Progenitor cell of endocrine pancreas (in vitro differentiated cells): ENCODE results near the gene GALNT2. TPM values are rescaled to one million over a fixed set of nuclear protein-coding genes. Genes with fewer than 3 reads are reported as not detected.

Experiments used
- DNase-seq: peaks from one replicate; pipeline ENCODE4 v3.0.0; 2021; ENCODE audit warnings: low spot score; ENCODE audit not compliant: unreplicated experiment
- H3K27ac Mint-ChIP-seq: 2 replicates; pipeline ENCODE4 v1.8.0; 2021; ENCODE audit warnings: mild to moderate bottlenecking, moderate library complexity, mixed read lengths
- H3K27me3 Mint-ChIP-seq: 2 replicates; pipeline ENCODE4 v1.8.0; 2021; ENCODE audit warnings: mixed read lengths
- H3K36me3 Mint-ChIP-seq: 2 replicates; pipeline ENCODE4 v1.8.0; 2022; ENCODE audit warnings: mixed read lengths; ENCODE audit not compliant: insufficient read depth
- H3K4me1 Mint-ChIP-seq: 2 replicates; pipeline ENCODE4 v1.8.0; 2021; ENCODE audit warnings: low read depth, mixed read lengths
- H3K4me3 Mint-ChIP-seq: 2 replicates; pipeline ENCODE4 v1.8.0; 2021; ENCODE audit warnings: low read depth, mild to moderate bottlenecking, moderate library complexity, mixed read lengths
- H3K9me3 Mint-ChIP-seq: 2 replicates; pipeline ENCODE4 v1.8.0; 2021; ENCODE audit warnings: low read depth, mixed read lengths
- total RNA-seq: library from RNA; stranded (reverse); gene quantifications from 2 replicates; pipeline ENCODE4 v1.2.1, GENCODE V29; 2021
- TF ChIP-seq, protein P1 (sequence below): fragments of 200-600 bp; sonication (generic); IDR thresholded peaks from one replicate; pipeline ENCODE4 v1.5.0; 2021; ENCODE audit warnings: antibody characterized with exemption, mild to moderate bottlenecking; ENCODE audit not compliant: unreplicated experiment

GALNT2 gene
- total RNA-seq, 1 donor from 2014 or later, result 95.2 TPM

DNA sequence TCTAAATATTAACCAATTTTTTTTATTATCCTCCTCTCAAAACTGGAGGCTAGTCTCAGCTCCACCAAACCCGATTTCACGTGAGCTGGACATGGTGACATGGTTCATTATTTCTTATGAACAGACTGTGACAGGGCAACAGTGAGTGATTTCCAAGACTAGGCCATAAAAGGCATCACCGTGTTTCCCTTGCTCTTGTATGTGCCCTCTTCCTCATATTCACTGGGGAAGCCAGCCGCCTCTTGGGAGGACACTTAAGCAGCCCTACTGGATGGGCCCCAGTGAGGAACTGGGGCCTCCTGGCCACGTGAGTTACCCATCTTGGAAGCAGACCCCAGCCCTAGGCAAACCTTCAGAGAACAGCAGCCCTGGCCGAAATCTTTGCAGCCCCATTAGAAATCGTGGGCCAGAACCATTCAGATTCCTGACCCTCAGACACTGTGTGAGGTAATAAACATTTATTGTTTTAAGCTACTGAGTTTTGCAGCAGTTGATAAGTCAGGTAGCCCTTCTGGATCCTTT is 105.0 kb downstream of the GALNT2 start:
- Mint-ChIP-seq H3K27ac (no peak overlapping the region), H3K4me1 (peaks cover 10% of the 10 kb centered on the region), H3K4me3 (no peak overlapping the region), H3K36me3 (peaks cover 2% of the 10 kb centered on the region), H3K9me3 (peaks cover 3% of the 10 kb centered on the region), H3K27me3 (no peaks in the 10 kb centered on the region)
- TF ChIP-seq, protein P1, sequence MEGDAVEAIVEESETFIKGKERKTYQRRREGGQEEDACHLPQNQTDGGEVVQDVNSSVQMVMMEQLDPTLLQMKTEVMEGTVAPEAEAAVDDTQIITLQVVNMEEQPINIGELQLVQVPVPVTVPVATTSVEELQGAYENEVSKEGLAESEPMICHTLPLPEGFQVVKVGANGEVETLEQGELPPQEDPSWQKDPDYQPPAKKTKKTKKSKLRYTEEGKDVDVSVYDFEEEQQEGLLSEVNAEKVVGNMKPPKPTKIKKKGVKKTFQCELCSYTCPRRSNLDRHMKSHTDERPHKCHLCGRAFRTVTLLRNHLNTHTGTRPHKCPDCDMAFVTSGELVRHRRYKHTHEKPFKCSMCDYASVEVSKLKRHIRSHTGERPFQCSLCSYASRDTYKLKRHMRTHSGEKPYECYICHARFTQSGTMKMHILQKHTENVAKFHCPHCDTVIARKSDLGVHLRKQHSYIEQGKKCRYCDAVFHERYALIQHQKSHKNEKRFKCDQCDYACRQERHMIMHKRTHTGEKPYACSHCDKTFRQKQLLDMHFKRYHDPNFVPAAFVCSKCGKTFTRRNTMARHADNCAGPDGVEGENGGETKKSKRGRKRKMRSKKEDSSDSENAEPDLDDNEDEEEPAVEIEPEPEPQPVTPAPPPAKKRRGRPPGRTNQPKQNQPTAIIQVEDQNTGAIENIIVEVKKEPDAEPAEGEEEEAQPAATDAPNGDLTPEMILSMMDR, result no peak
- DNase-seq, result no peak

DNA sequence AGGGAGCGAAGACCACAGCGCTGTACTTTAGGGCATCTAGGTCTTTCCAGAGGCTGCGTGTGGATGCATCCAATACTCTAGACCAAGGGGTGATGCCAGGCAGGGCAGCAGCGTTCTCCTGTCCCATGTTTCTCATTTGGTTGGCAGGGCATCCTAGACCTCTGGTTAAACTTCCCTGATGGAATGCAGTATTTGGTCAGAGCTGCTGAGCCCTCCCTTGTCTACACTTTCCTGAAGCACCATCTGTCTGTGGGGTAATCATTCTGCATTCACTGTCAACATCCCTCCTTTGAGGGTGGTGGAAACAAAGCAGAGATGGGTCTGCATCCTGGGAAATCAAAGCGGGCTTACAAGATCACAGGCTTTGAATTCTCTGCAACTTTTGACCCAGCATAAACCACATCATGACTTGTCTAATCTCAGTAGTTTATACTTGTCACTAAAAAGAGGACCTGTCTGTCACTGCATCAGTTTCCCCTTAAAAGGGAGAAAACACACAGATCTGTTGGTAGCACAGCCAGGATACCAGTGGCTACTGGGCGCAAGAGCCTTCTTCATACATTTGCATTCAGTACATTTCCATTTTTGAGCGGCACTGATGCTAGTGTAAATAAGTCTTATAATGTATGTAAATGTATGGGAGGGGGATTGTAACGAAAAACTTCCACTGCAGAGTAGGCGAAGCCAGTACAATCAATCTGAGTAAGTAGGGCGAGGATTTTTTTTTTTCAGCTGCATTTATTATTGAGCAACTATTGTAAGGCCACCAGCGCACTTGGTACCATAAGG is 106.3 kb downstream of the GALNT2 start:
- Mint-ChIP-seq H3K27me3 (no peaks in the 10 kb centered on the region), H3K36me3 (peaks cover 2% of the 10 kb centered on the region), H3K27ac (no peak overlapping the region), H3K9me3 (no peaks in the 10 kb centered on the region), H3K4me3 (no peak overlapping the region), H3K4me1 (peaks cover 10% of the 10 kb centered on the region)
- no peak for DNase-seq
- TF ChIP-seq, protein P1, result no peak

GRCh38 chr1:230174041-230174440 is 107.0 kb downstream of the GALNT2 start:
- H3K4me1 Mint-ChIP-seq, result peaks cover 10% of the 10 kb centered on the region
- H3K9me3 Mint-ChIP-seq, result no peaks in the 10 kb centered on the region
- TF ChIP-seq, protein P1, result no peak
- no peak for DNase-seq
- H3K36me3 Mint-ChIP-seq, result peaks cover 6% of the 10 kb centered on the region
- no peaks in the 10 kb centered on the region for H3K27me3 Mint-ChIP-seq
- no peak overlapping the region for H3K27ac Mint-ChIP-seq
- H3K4me3 Mint-ChIP-seq, result no peak overlapping the region

DNA sequence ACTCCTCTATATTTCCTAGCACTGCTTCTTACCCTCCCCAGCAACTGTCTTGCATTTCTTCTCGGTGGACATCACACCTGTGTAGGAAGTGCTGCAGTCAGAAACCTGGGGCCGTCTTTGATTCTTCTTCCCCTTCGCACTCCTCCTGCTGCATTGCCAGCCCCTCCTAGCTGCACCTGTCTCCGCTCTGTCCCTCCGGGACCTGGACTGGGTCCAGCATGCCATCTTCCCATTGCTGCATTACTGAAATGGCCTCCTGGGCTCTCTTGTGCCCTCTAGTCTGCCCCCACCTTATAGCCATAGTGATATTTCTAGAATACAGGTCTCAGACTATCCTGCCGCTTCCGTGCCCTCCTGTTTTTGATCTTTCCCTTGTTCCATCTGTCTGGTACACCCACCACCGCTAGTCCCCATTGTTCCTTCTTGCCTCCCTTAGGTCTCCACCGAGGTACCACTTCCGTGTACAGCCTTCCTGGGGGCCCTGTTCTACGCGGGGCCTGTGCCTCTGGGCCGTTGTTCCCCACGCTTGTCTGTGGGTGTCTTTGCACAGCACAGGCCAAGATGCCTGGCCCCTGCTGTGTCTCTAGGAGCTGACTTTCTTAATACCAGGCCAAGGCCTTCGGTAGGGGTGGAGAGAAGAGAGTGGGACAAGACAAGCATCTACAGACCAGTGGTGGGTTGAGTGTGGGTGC is 107.6 kb downstream of the GALNT2 start:
- H3K36me3 Mint-ChIP-seq, result peaks cover 11% of the 10 kb centered on the region
- TF ChIP-seq, protein P1, result no peak
- no peak for DNase-seq
- no peak overlapping the region for H3K4me3 Mint-ChIP-seq
- no peak overlapping the region for H3K27ac Mint-ChIP-seq
- H3K27me3 Mint-ChIP-seq, result no peaks in the 10 kb centered on the region
- H3K4me1 Mint-ChIP-seq, result peaks cover 10% of the 10 kb centered on the region
- no peaks in the 10 kb centered on the region for H3K9me3 Mint-ChIP-seq

DNA sequence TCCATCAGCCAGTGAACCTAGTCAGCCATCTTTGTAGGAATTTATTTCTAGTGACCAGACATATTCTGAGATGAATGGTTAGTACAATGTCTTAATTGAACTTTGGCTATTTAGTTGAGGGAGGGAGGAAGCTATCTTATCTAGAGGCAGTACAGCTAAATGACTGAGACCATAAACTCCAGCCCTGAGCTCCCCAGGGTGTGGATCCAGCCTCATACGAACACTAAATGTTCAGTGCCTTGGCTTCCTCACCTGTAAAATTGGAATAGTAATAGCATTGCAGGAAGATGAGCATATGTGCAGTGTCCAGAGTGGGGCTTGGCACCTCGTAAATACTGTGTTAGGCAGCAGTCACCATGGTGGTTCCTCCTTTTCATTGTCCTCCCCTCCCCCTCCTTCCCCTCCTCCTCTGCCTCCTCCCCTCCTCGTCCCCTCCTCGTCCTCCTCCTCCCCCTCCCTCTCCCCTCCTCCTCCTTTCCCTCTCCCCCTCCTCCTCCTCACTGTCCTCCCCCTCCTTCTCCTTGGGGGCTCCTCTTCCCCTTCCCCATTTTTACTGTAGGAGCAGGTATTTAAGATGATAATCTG is 108.2 kb downstream of the GALNT2 start:
- Mint-ChIP-seq H3K4me3 (no peak overlapping the region), H3K27ac (no peak overlapping the region), H3K9me3 (no peaks in the 10 kb centered on the region), H3K4me1 (peaks cover 10% of the 10 kb centered on the region), H3K27me3 (no peaks in the 10 kb centered on the region), H3K36me3 (peaks cover 13% of the 10 kb centered on the region)
- TF ChIP-seq, protein P1, result no peak
- DNase-seq, result no peak
